Caco-2 (cell line): ENCODE data around the gene ZKSCAN7. TPM values are rescaled to one million over a fixed set of nuclear protein-coding genes. Genes with fewer than 3 reads are reported as not detected.
"Not testable (repeated sequence)": the region's sequence is repeated elsewhere in the genome, so short reads cannot be mapped to it uniquely, and the experiment has no call there.

Experiments used
- BruUV-seq: library from RNA; stranded (reverse); fragments of 400-500 nt; replicated peaks from 2 replicates; lab custom pipeline; 2021; lab: Mats Ljungman, UMichigan
- CTCF ChIA-PET: fragments of 300-600 bp; sonication (Branson Sonifier 250); formaldehyde crosslinking; loops from one replicate; lab custom pipeline; 2022; ENCODE audit warnings: antibody characterized with exemption; lab: Charles Lee
- POLR2A ChIA-PET: fragments of 300-600 bp; sonication (Branson Sonifier 250); formaldehyde crosslinking; loops from one replicate; lab custom pipeline; 2022; ENCODE audit warnings: antibody characterized with exemption; lab: Charles Lee
- DNase-seq, 2 experiments: peaks; one replicate each; pipeline versions ENCODE4 v3.0.0 to v3.0.0-alpha.2; 2020 to 2022
- H3K27me3 ChIP-seq: replicated peaks from 2 replicates; pipeline ENCODE4 v1.6.0; 2011; ENCODE audit warnings: low read length; ENCODE audit not compliant: control insufficient read depth, insufficient read depth
- H3K36me3 ChIP-seq: 2 replicates; pipeline ENCODE4 v1.5.1; 2011; ENCODE audit warnings: low read length; ENCODE audit not compliant: control insufficient read depth, insufficient read depth
- H3K4me1 ChIP-seq: fragments of 250-450 bp; sonication (Bioruptor Pico); 2 replicates; pipeline ENCODE4 v1.5.1; 2020; ENCODE audit warnings: mild to moderate bottlenecking
- H3K4me3 ChIP-seq: 2 replicates; pipeline ENCODE4 v1.5.1; 2011; ENCODE audit warnings: low read depth, mild to moderate bottlenecking, control low read depth, low read length
- H3K9me3 ChIP-seq: fragments of 250-450 bp; sonication (Bioruptor Pico); 2 replicates; pipeline ENCODE4 v1.5.1; 2020; ENCODE audit warnings: mild to moderate bottlenecking, moderate library complexity
- H3K27ac Mint-ChIP-seq: one replicate; pipeline ENCODE4 v1.8.0; 2022; ENCODE audit warnings: mixed read lengths; ENCODE audit not compliant: unreplicated experiment
- H3K27me3 Mint-ChIP-seq: one replicate; pipeline ENCODE4 v1.8.0; 2022; ENCODE audit warnings: mixed read lengths; ENCODE audit not compliant: insufficient read depth, unreplicated experiment
- H3K36me3 Mint-ChIP-seq: one replicate; pipeline ENCODE4 v1.8.0; 2022; ENCODE audit warnings: mild to moderate bottlenecking, mixed read lengths; ENCODE audit not compliant: insufficient read depth, unreplicated experiment
- H3K4me1 Mint-ChIP-seq: one replicate; pipeline ENCODE4 v1.8.0; 2022; ENCODE audit warnings: low read depth, mixed read lengths; ENCODE audit not compliant: unreplicated experiment
- H3K4me3 Mint-ChIP-seq: one replicate; pipeline ENCODE4 v1.8.0; 2022; ENCODE audit warnings: mild to moderate bottlenecking, moderate library complexity, mixed read lengths; ENCODE audit not compliant: unreplicated experiment
- H3K9me3 Mint-ChIP-seq: one replicate; pipeline ENCODE4 v1.8.0; 2022; ENCODE audit warnings: mixed read lengths; ENCODE audit not compliant: unreplicated experiment
- intact Hi-C: fragments of 100-400 bp; cut with micrococcal nuclease; formaldehyde crosslinking; loops from one replicate; pipeline ENCODE4 v1.10.0; 2022; ENCODE audit not compliant: unreplicated experiment
- total RNA-seq: library from RNA; stranded (reverse); gene quantifications from 2 replicates; pipeline ENCODE4 v1.2.3, GENCODE V29; 2022
- TF ChIP-seq, protein P1 (sequence below), 2 experiments: fragments of 200-600 bp in 1 of 2; IDR thresholded peaks; 1 replicate in 1 of 2; 2 replicates in 1 of 2; pipeline versions ENCODE4 v1.5.1 to v1.8.0; 2011 to 2022; ENCODE audit warnings: antibody characterized with exemption in 1 of 2, control low read depth in 1 of 2, inconsistent platforms in 1 of 2, low read depth in 1 of 2, low read length in 1 of 2, mild to moderate bottlenecking in 1 of 2, moderate library complexity in 1 of 2; ENCODE audit not compliant: insufficient read depth in 1 of 2, severe bottlenecking in 1 of 2, unreplicated experiment in 1 of 2

The ZKSCAN7 gene
- total RNA-seq, 1 experiment from 2014 or later = not detected

DNA sequence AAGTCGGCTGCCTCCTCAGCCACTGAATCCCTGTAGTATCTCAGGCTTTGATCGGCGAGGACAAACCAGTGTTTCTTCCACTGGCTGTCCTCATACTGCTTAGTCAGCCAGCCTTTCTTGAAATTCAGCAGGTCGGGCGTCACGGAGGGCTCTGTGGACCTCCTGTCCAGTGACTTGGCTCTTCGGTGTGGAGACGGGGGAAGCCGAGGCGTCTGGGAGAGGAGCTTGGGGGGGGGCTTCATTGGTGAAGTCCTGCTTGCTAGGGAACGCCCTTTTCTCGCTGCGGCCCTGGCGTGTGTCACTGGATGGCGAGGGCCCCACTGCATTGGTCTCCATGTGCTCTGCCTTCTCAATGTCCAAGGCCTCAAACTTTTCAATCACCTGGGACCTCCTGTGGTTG is 24.8 kb downstream of the ZKSCAN7 start:
- CTCF ChIA-PET, H3K27me3 Mint-ChIP-seq, H3K4me1 Mint-ChIP-seq, H3K27me3 ChIP-seq, DNase-seq, H3K4me3 Mint-ChIP-seq, H3K4me1 ChIP-seq, H3K4me3 ChIP-seq, H3K27ac Mint-ChIP-seq, H3K36me3 Mint-ChIP-seq, H3K9me3 Mint-ChIP-seq, intact Hi-C loops, BruUV-seq, H3K9me3 ChIP-seq, H3K36me3 ChIP-seq, POLR2A ChIA-PET: not testable (repeated sequence)

DNA sequence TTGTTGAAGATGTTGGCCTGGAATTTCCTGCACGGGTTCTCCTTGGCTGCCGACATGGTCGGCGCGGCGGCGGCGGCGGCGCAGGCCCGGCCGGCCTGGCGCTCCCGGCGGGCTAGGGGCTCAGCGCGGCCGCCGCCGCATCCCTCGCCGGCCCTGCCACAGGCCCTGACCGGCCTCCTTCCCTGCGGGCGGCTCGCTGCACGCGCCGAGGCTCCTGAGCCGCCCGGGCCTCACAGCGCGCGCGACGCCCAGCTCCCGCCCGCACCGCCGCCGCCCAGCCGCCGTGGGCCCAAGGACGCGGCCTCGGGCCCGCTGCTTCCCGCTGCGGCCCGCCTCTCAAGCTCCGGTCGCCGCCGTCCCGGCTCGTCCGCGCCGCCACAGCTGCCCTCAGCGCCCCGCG is 26.0 kb downstream of the ZKSCAN7 start:
- H3K36me3 Mint-ChIP-seq, POLR2A ChIA-PET, H3K4me3 ChIP-seq, H3K4me1 ChIP-seq, H3K27me3 ChIP-seq, DNase-seq, H3K27me3 Mint-ChIP-seq, H3K27ac Mint-ChIP-seq, H3K9me3 ChIP-seq, H3K4me3 Mint-ChIP-seq, H3K36me3 ChIP-seq, H3K9me3 Mint-ChIP-seq, CTCF ChIA-PET, H3K4me1 Mint-ChIP-seq, intact Hi-C loops, BruUV-seq: not testable (repeated sequence)

DNA sequence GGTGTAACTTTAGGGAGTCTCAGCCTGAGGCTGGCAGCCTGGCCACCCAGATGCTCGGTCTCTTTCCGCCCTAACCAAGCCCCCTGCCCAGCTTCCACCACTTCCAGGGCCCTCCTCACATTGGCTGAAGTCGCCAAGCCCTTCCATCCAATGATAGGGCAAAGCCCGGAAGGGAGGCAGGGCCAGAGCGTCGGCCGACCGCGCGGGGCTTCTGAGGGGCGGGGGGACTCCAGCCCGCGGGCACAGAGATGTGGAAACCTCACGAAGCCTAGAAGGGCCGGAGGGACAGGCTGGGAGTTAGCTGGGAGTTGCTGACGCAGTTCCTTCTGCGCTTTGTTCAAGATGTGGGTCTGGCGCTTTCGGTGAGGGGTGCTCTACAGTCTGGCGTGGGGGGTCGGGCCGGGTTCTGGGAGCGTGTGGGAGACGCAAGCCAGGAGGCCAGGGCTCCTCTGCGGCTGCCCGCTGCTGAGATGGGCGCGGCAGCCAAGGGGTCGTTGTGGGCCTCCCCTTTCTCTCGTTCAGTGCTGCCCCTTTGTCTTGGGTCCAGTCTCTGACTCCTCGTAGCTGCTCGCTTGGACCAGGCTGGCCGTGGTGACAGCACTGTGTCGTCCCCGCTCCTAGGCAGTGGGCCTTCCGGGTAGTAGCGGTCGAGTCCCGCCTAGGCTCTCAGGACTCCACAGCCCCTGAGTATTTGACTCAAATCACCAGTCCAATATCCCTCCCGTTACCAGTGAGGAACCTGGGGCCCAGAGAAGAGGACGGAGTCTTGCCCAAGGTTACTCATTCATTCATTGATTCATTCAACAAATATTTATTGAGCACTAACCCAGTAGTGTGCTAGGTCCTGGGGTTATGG is 29.9 kb downstream of the ZKSCAN7 start, which contains the start of gene ZNF660:
TSS of gene ZNF660 (plus strand) at position 319 of the 856 bp plus-strand sequence. CDS start 9,230 bp downstream, outside the sequence.
- no TSS peak for BruUV-seq
- Mint-ChIP-seq H3K4me3 (no peak within 1 kb of the TSS), H3K27ac (no peak within 1 kb of the TSS), H3K36me3 (no peaks in the 10 kb centered on the region), H3K4me1 (no peaks in the 10 kb centered on the region), H3K9me3 (no peaks in the 10 kb centered on the region), H3K27me3 (no peaks in the 10 kb centered on the region)
- ChIA-PET CTCF (no interaction called here), POLR2A (interaction anchor here (0.5 kb wide), 1 partner anchor 253 kb away, joined by 3 read pairs; no protein-coding TSS in a partner anchor)
- H3K27me3 ChIP-seq = no peaks in the 10 kb centered on the region
- no peak within 1 kb of the TSS for H3K4me3 ChIP-seq
- TF ChIP-seq, protein P1, sequence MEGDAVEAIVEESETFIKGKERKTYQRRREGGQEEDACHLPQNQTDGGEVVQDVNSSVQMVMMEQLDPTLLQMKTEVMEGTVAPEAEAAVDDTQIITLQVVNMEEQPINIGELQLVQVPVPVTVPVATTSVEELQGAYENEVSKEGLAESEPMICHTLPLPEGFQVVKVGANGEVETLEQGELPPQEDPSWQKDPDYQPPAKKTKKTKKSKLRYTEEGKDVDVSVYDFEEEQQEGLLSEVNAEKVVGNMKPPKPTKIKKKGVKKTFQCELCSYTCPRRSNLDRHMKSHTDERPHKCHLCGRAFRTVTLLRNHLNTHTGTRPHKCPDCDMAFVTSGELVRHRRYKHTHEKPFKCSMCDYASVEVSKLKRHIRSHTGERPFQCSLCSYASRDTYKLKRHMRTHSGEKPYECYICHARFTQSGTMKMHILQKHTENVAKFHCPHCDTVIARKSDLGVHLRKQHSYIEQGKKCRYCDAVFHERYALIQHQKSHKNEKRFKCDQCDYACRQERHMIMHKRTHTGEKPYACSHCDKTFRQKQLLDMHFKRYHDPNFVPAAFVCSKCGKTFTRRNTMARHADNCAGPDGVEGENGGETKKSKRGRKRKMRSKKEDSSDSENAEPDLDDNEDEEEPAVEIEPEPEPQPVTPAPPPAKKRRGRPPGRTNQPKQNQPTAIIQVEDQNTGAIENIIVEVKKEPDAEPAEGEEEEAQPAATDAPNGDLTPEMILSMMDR (IDR thresholded peaks at IDR 0.05; ENCODE audit: insufficient read depth in 1 of 2, low read depth in 1 of 2, low read length in 1 of 2, severe bottlenecking in 1 of 2, unreplicated experiment in 1 of 2) = no peak
- intact Hi-C loops = no loop called here
- no peaks in the 10 kb centered on the region for H3K9me3 ChIP-seq
- H3K4me1 ChIP-seq = no peaks in the 10 kb centered on the region
- no peak for DNase-seq
- H3K36me3 ChIP-seq = no peaks in the 10 kb centered on the region

DNA sequence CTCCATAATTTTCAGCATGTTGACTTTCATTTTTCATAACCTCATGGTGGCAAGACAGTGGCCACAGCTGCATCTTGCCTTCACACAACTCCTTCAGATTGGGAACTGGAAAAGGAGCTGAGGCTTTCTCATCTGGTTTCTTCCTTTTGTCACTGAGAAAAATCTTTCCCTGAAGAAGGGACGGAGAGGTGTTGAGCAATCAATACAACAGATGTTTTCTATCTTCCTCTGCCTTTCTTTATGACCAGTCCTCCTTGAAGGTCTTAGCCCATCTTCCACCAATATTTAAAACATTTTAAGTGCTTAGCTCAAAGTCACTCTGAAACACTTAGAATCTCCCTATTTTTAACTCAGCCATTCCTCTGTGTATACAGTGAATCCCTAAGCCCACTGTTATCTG is 41.6 kb downstream of the ZKSCAN7 start:
- H3K27me3 Mint-ChIP-seq = peaks cover 2% of the 10 kb centered on the region
- no peak for DNase-seq

More for the DNA sequence above, 41.6 kb downstream of the ZKSCAN7 start:
- no peaks in the 10 kb centered on the region for H3K36me3 Mint-ChIP-seq
- Histone ChIP-seq H3K4me3 (no peak overlapping the region), H3K27me3 (no peaks in the 10 kb centered on the region; the same call in 1 of the 2 replicates), H3K9me3 (peaks cover 11% of the 10 kb centered on the region; the same call in 1 of the 2 replicates), H3K36me3 (no peaks in the 10 kb centered on the region), H3K4me1 (no peaks in the 10 kb centered on the region)
- H3K27ac Mint-ChIP-seq = no peak overlapping the region
- peaks cover 23% of the 10 kb centered on the region for H3K9me3 Mint-ChIP-seq
- H3K4me3 Mint-ChIP-seq = no peak overlapping the region
- intact Hi-C loops = no loop called here
- CTCF ChIA-PET = no interaction called here
- TF ChIP-seq, protein P1 (IDR thresholded peaks at IDR 0.05; ENCODE audit: insufficient read depth in 1 of 2, low read depth in 1 of 2, low read length in 1 of 2, severe bottlenecking in 1 of 2, unreplicated experiment in 1 of 2) = no peak
- POLR2A ChIA-PET = no interaction called here
- no peaks in the 10 kb centered on the region for H3K4me1 Mint-ChIP-seq
- BruUV-seq = no TSS peak
